HCT116 (cell line): ENCODE results near the gene GALNS.

Experiments
- ATF3 ChIP-seq: IDR thresholded peaks from 2 replicates; pipeline ENCODE4 v1.6.1; 2012
- CBX3 ChIP-seq: IDR thresholded peaks from 2 replicates; pipeline ENCODE4 v1.6.1; 2012; ENCODE audit warnings: low read depth
- CTCF ChIP-seq, 3 experiments: fragments of 200-600 bp in 1 of 3; sonication (generic) in 1 of 3; IDR thresholded peaks in 2 of 3; conservative IDR thresholded peaks in 1 of 3; 2 replicates each; pipeline ENCODE4 v1.5.1; 2012 to 2017; ENCODE audit warnings: low read depth in 2 of 3, low read length in 2 of 3, antibody characterized with exemption in 1 of 3, borderline replicate concordance in 1 of 3, control low read depth in 1 of 3, mild to moderate bottlenecking in 1 of 3, mixed read lengths in 1 of 3, mixed run types in 1 of 3, moderate library complexity in 1 of 3; ENCODE audit not compliant: insufficient read depth in 1 of 3
- EZH2 ChIP-seq: fragments of 200-600 bp; sonication (generic); IDR thresholded peaks from 2 replicates; pipeline ENCODE4 v1.6.1; 2017; ENCODE audit warnings: antibody characterized with exemption, mixed run types
- EZH2phosphoT487 ChIP-seq: fragments of 200-600 bp; IDR thresholded peaks from 2 replicates; pipeline ENCODE4 v1.6.1; 2018; ENCODE audit warnings: antibody characterized with exemption, borderline replicate concordance
- MAX ChIP-seq: IDR thresholded peaks from 2 replicates; pipeline ENCODE4 v1.6.1; 2012
- POLR2A ChIP-seq: IDR thresholded peaks from 2 replicates; pipeline ENCODE4 v1.7.0; 2011; ENCODE audit warnings: borderline replicate concordance; ENCODE audit not compliant: insufficient read depth, insufficient read length; ENCODE audit errors: extremely low read depth
- POLR2AphosphoS5 ChIP-seq: IDR thresholded peaks from 2 replicates; pipeline ENCODE4 v1.6.1; 2011; ENCODE audit warnings: mild to moderate bottlenecking, low read depth, low read length, moderate library complexity
- REST ChIP-seq: IDR thresholded peaks from 2 replicates; pipeline ENCODE4 v1.6.1; 2012; ENCODE audit warnings: low read depth
- SIN3A ChIP-seq: IDR thresholded peaks from 2 replicates; pipeline ENCODE4 v1.6.1; 2012; ENCODE audit warnings: low read depth
- YY1 ChIP-seq: IDR thresholded peaks from 2 replicates; pipeline ENCODE4 v1.6.1; 2011; ENCODE audit warnings: low read length, low read depth, moderate library complexity, mild to moderate bottlenecking; ENCODE audit not compliant: insufficient replicate concordance; ENCODE audit errors: extremely low read depth
- ZBTB33 ChIP-seq: IDR thresholded peaks from 2 replicates; pipeline ENCODE4 v1.6.1; 2011; ENCODE audit warnings: mild to moderate bottlenecking, low read length, moderate library complexity; ENCODE audit not compliant: insufficient replicate concordance; ENCODE audit errors: extremely low read depth
- ZNF274 ChIP-seq: fragments of 200-500 bp; sonication (Bioruptor generic); IDR thresholded peaks from 2 replicates; pipeline ENCODE4 v1.6.1; 2014; ENCODE audit warnings: mild to moderate bottlenecking, low read depth, low read length, inconsistent platforms

GRCh38 chr16:88793251-88793954 lies 63.3 kb downstream of the GALNS start:
- TF ChIP-seq ZBTB33: no peak
- TF ChIP-seq ATF3: no peak
- TF ChIP-seq CTCF (IDR thresholded peaks at IDR 0.05 in 2 of 3, conservative IDR thresholded peaks at IDR 0.05 in 1 of 3; ENCODE audit: borderline replicate concordance in 1 of 3, insufficient read depth in 1 of 3, low read depth in 2 of 3, low read length in 2 of 3): no peak
- TF ChIP-seq POLR2A: no peak
- TF ChIP-seq CBX3: no peak
- no peak for TF ChIP-seq POLR2AphosphoS5
- TF ChIP-seq MAX: no peak
- TF ChIP-seq REST: no peak
- no peak for TF ChIP-seq SIN3A
- TF ChIP-seq YY1: no peak
- TF ChIP-seq EZH2: no peak
- no peak for TF ChIP-seq EZH2phosphoT487
- TF ChIP-seq ZNF274: no peak
